Activated B cell treated with CpG ODN at 0.5 μM for 24 hours (primary cell): ENCODE measurements around the gene RPS2. TPM values are rescaled to one million over a fixed set of nuclear protein-coding genes. Genes with fewer than 3 reads are reported as not detected.
"Not testable (repeated sequence)": the region's sequence is repeated elsewhere in the genome, so short reads cannot be mapped to it uniquely, and the experiment has no call there.

Experiments
- ATAC-seq: fragments of 200-7000 bp; cut with Tn5 transposase; one replicate; pipeline ENCODE4 v1.10.0; 2021; ENCODE audit warnings: low read depth, mild to moderate bottlenecking, moderate library complexity
- CTCF ChIA-PET: fragments of 350-600 bp; sonication (Branson Sonifier 250); formaldehyde crosslinking; loops from one replicate; lab custom pipeline; 2021; ENCODE audit warnings: antibody characterized with exemption; lab: Charles Lee
- POLR2A ChIA-PET: fragments of 350-600 bp; sonication (Branson Sonifier 250); formaldehyde crosslinking; loops from one replicate; lab custom pipeline; 2021; ENCODE audit warnings: antibody characterized with exemption; lab: Charles Lee
- DNase-seq: peaks from one replicate; pipeline ENCODE4 v3.0.0; 2022
- H3K27ac Mint-ChIP-seq: one replicate; pipeline ENCODE4 v1.8.0; 2020; ENCODE audit warnings: mixed read lengths
- H3K27me3 Mint-ChIP-seq: one replicate; pipeline ENCODE4 v1.8.0; 2021; ENCODE audit warnings: mixed read lengths
- H3K36me3 Mint-ChIP-seq: one replicate; pipeline ENCODE4 v1.8.0; 2021; ENCODE audit warnings: low read depth, mixed read lengths
- H3K4me1 Mint-ChIP-seq: one replicate; pipeline ENCODE4 v1.8.0; 2021; ENCODE audit warnings: mixed read lengths
- H3K4me3 Mint-ChIP-seq: one replicate; pipeline ENCODE4 v1.8.0; 2020; ENCODE audit warnings: mild to moderate bottlenecking, mixed read lengths
- H3K9me3 Mint-ChIP-seq: one replicate; pipeline ENCODE4 v1.8.0; 2020; ENCODE audit warnings: mixed read lengths
- intact Hi-C: fragments of 100-400 bp; cut with micrococcal nuclease; formaldehyde crosslinking; loops from one replicate; pipeline ENCODE4 v1.15.1; 2024
- total RNA-seq: library from RNA; stranded (reverse); gene quantifications from 2 replicates; pipeline ENCODE4 v1.2.3, GENCODE V29; 2022
- TF ChIP-seq, protein P1 (sequence below): fragments of 200-600 bp; IDR thresholded peaks from one replicate; pipeline ENCODE4 v1.8.0; 2022; ENCODE audit warnings: antibody characterized with exemption, mild to moderate bottlenecking

Gene RPS2
- total RNA-seq, 1 donor from 2014 or later: 5,116 TPM

DNA sequence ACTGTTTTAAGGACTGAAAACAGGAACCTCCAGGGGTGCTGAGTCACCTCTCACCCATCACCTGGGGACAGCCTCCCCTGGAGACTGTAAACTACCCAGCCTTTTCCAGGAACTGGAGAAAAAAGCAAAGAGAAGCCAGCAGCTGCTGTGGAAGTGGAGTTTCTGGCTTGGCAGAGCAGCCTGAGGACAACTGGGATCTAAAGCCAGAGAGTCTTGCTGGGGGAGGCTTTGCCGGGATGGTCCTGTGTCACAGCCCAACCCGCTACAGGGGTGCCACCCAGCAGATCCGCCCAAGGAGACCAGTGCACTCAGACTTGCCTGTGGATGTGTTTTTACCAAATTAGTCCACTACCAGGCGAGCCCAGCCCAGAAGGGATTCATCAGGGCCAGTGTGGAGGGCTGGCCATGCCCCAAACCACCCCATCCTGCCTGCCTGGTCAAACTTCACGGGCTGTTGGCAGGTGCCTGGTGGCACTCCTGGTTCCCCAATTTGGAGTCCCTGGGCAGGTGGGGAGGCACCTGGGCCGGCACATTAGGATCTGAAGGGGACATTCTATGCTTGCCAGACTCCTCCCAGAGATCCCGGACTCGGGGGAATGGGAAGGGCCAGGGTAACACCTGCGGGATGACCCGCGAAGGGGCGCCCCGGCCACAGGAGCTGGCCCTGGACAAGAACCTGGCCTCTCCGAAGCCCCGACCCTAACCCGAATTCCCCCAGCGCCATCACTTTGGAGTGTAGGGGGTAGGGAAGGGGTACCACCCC is 22.4 kb downstream of the RPS2 start:
- Mint-ChIP-seq H3K36me3 (peaks cover 18% of the 10 kb centered on the region), H3K4me3 (peak overlapping the region; percentile 87), H3K27ac (no peak overlapping the region), H3K27me3 (no peaks in the 10 kb centered on the region), H3K9me3 (no peaks in the 10 kb centered on the region), H3K4me1 (peaks cover 30% of the 10 kb centered on the region)
- TF ChIP-seq, protein P1, sequence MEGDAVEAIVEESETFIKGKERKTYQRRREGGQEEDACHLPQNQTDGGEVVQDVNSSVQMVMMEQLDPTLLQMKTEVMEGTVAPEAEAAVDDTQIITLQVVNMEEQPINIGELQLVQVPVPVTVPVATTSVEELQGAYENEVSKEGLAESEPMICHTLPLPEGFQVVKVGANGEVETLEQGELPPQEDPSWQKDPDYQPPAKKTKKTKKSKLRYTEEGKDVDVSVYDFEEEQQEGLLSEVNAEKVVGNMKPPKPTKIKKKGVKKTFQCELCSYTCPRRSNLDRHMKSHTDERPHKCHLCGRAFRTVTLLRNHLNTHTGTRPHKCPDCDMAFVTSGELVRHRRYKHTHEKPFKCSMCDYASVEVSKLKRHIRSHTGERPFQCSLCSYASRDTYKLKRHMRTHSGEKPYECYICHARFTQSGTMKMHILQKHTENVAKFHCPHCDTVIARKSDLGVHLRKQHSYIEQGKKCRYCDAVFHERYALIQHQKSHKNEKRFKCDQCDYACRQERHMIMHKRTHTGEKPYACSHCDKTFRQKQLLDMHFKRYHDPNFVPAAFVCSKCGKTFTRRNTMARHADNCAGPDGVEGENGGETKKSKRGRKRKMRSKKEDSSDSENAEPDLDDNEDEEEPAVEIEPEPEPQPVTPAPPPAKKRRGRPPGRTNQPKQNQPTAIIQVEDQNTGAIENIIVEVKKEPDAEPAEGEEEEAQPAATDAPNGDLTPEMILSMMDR: no peak
- CTCF ChIA-PET: no interaction called here
- no peak for DNase-seq
- intact Hi-C loops: loop anchor here (2.0 kb wide), 1 partner anchor 13 kb away; no protein-coding TSS in a partner anchor
- POLR2A ChIA-PET: interaction anchor here (1.5 to 2.6 kb wide), 4 partner anchors 15 to 29 kb away, joined by 4 to 44 read pairs (median 14); partner anchors contain the start of genes RPS2 and TBL3
- no peak for ATAC-seq

DNA sequence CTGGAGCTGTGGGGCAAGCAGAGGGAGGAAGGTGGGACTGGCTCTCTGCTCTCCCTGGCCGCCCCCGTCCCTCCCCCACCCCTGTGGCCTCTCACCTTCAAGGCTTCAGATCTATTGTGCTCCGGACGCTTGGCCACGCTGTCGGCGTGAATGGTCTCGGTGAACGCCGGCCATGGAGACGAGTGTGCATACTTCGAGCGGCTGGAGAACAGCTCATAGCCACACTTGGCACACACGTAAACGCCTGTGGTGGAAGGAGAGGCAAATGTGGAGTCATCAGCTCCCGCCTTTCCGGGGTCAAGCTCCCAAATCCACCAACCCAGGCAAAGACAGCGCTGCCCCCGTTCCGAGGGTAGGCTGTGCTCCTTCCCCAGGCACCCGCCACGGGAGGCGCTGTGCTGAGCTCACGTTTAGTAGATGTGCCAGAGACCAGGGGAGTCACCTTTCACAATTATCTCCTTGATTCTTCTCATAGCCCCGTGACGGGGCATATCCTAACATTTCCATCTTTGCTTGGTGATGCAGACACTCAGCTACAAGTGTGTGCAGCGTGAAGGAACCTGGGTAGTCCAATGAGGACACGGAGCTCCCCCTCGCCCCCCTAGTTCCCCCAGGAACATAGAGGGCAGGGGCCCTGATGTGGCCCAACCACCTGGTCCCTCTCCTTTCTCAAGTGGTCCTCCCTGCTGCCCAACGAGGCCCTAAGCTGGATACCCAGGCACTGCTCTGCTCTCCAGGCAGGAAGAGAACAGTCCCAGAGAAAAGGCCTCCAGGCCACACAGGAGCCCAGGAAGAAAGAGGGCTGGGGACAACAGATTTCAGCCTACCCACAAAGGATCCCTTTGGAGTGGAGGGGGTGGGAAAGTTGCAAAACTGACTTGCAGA is 23.2 kb downstream of the RPS2 start:
- Mint-ChIP-seq H3K27me3 (no peaks in the 10 kb centered on the region), H3K4me3 (peak overlapping the region; percentile 87), H3K9me3 (no peaks in the 10 kb centered on the region), H3K36me3 (peaks cover 21% of the 10 kb centered on the region), H3K4me1 (peaks cover 30% of the 10 kb centered on the region), H3K27ac (peak overlapping the region; percentile 18)
- ATAC-seq (no peak), DNase-seq (no peak)
- CTCF ChIA-PET: no interaction called here
- TF ChIP-seq, protein P1: no peak
- intact Hi-C loops: loop anchor here (2.0 kb wide), 1 partner anchor 13 kb away; no protein-coding TSS in a partner anchor
- POLR2A ChIA-PET: interaction anchor here (0.9 to 2.6 kb wide), 4 partner anchors 20 to 214 kb away, joined by 4 to 16 read pairs (median 10); partner anchors contain the start of genes RPS2, TBL3 and TRAF7

DNA sequence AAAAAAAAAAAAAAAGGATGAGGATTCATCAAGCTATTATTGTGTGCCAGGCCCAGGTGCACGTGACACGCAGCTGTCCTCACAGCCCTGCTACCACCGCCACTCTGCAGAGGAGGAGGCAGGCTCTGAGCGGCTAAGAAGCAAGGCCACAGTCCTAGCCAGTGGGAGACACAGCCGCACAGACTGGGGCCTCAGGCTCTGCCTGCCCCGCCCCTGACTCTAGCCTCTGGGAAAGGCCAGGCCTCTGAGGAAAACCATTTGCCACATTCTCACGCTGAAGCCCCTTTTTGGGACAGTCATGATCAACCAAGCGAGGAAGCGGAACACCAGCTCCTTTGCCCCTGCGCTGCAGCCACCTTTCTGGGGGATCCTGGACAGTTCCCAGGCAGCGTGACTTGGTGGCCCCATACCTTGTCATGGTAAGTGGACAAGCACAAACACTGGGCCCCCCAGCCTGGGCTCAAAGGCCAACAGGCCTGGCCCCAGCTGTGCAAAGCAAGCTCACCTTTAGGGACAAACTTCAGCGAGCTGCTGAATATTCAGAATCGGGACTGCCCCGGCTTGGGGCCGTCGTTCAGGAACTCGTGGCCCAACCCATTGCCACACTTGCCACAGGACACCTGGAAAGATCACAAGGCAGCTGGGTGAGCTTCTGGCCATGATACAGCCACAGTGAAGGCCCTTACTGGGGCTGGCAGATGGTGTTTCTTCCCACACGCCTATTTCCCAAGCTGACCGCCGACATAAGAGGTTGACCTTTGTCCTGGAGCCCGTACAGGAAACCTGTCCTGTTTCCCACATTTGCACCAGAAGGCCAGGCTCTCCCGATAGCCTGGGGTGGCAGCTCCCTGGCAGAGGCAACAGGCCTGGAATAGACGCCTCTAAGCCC is 24.1 kb downstream of the RPS2 start:
- peaks cover 30% of the 10 kb centered on the region for H3K4me1 Mint-ChIP-seq
- H3K9me3 Mint-ChIP-seq: no peaks in the 10 kb centered on the region
- CTCF ChIA-PET: no interaction called here
- TF ChIP-seq, protein P1: no peak
- intact Hi-C loops: no loop called here
- ATAC-seq (no peak), DNase-seq (no peak)
- no peak overlapping the region for H3K27ac Mint-ChIP-seq
- POLR2A ChIA-PET: interaction anchor here (0.6 to 2.1 kb wide), 4 partner anchors 8 to 215 kb away, joined by 4 to 16 read pairs (median 8); partner anchors contain the start of genes RPS2 and TRAF7
- no peaks in the 10 kb centered on the region for H3K27me3 Mint-ChIP-seq
- peaks cover 21% of the 10 kb centered on the region for H3K36me3 Mint-ChIP-seq
- H3K4me3 Mint-ChIP-seq: no peak overlapping the region

DNA sequence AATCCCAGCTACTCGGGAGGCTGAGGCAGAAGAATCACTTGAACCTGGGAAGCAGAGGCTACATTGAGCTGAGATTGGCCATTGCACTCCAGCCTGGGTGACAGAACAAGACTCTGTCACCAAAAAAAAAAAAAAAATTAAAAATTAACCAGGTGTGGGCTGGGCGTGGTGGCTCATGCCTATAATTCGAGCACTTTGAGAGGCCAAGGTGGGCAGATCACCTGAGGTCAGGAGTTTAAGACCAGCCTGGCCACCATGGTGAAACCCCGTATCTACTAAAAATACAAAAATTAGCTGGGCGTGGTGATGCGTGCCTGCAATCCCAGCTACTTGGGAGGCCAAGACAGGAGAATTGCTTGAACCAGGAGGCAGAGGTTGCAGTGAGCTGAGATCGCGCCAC is 24.8 kb downstream of the RPS2 start:
- intact Hi-C loops, H3K27ac Mint-ChIP-seq, H3K9me3 Mint-ChIP-seq, CTCF ChIA-PET, ATAC-seq, H3K4me3 Mint-ChIP-seq, DNase-seq, H3K27me3 Mint-ChIP-seq: not testable (repeated sequence)
- Mint-ChIP-seq H3K4me1 (peaks cover 30% of the 10 kb centered on the region), H3K36me3 (peaks cover 21% of the 10 kb centered on the region)
- POLR2A ChIA-PET: interaction anchor here (0.6 to 1.9 kb wide), 3 partner anchors 9 to 215 kb away, joined by 6 to 9 read pairs (median 7); partner anchors contain the start of genes FAHD1 and TRAF7

DNA sequence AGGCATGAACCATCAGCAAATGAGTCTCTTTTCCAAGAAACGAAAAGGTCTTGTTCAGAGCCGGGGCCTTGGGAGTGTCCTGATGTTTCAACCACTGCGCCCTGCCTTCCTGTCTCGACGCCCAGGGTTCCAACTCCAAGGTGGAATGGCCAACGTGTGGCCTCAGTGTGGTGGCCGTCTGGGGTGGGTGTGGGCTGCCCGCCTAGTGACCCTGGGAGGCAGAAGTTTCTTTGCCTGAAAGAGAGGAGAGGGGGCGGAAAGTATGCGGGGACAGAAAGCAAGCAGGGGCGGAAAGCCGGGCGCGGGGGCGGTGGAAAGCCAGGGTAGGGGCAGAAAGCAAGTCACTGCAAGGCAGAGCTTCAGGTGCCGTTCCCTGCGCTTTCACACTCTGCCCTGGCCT is 25.7 kb downstream of the RPS2 start:
- no peaks in the 10 kb centered on the region for H3K27me3 Mint-ChIP-seq
- TF ChIP-seq, protein P1: no peak
- no peak overlapping the region for H3K27ac Mint-ChIP-seq
- peaks cover 21% of the 10 kb centered on the region for H3K36me3 Mint-ChIP-seq
- intact Hi-C loops: no loop called here
- ATAC-seq (no peak), DNase-seq (no peak)
- ChIA-PET POLR2A (no interaction called here), CTCF (no interaction called here)
- H3K4me1 Mint-ChIP-seq: peaks cover 30% of the 10 kb centered on the region
- no peaks in the 10 kb centered on the region for H3K9me3 Mint-ChIP-seq
- H3K4me3 Mint-ChIP-seq: no peak overlapping the region
